ENCODE data around the gene ZNF723. TPM values are rescaled to one million over a fixed set of nuclear protein-coding genes. Genes with fewer than 3 reads are reported as not detected.

The ZNF723 gene
- total and polyA plus RNA-seq, 12 donors, result not detected

DNA sequence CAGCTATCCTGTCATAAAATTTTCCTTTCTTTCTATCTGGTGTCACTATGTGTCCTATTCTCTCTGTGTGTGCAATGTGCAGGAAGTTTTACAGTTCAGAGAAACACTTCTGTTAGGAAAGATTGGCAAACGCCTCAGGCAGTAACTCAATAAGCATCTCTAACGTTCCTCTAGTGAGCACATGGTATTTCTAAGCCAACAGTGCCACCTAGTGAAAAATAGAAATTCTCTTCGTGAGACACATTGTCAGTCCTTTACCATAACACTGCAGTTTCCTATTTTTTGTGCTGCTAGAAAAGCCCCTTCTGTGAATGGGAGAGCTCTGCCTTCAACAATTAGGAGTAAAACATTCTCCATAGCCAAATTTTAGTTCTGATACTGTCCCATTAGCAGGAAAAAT, 50.7 kb downstream of the ZNF723 start:
- no peak for DNase-seq
- Histone ChIP-seq H3K36me3 (replicated peaks in 1 of 2) (no peaks in the 10 kb centered on the region), H3K4me1 (replicated peaks in 1 of 2) (no peaks in the 10 kb centered on the region), H3K4me3 (no peak overlapping the region), H3K9me3 (replicated peaks in 1 of 3) (no peaks in the 10 kb centered on the region), H3K27ac (no peak overlapping the region), H3K27me3 (no peaks in the 10 kb centered on the region)
- TF ChIP-seq POLR2A (IDR thresholded peaks at IDR 0.05), result no peak
- TF ChIP-seq, protein P1, sequence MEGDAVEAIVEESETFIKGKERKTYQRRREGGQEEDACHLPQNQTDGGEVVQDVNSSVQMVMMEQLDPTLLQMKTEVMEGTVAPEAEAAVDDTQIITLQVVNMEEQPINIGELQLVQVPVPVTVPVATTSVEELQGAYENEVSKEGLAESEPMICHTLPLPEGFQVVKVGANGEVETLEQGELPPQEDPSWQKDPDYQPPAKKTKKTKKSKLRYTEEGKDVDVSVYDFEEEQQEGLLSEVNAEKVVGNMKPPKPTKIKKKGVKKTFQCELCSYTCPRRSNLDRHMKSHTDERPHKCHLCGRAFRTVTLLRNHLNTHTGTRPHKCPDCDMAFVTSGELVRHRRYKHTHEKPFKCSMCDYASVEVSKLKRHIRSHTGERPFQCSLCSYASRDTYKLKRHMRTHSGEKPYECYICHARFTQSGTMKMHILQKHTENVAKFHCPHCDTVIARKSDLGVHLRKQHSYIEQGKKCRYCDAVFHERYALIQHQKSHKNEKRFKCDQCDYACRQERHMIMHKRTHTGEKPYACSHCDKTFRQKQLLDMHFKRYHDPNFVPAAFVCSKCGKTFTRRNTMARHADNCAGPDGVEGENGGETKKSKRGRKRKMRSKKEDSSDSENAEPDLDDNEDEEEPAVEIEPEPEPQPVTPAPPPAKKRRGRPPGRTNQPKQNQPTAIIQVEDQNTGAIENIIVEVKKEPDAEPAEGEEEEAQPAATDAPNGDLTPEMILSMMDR (IDR thresholded peaks at IDR 0.05), result peak; percentile 8 to 38 (median 31)
- intact Hi-C loops (cut with DNase I), result no loop called here
- 3 to 7% (median 5%) methylated on average over 3 of the region's 3 CpGs for WGBS, 4 donors

DNA sequence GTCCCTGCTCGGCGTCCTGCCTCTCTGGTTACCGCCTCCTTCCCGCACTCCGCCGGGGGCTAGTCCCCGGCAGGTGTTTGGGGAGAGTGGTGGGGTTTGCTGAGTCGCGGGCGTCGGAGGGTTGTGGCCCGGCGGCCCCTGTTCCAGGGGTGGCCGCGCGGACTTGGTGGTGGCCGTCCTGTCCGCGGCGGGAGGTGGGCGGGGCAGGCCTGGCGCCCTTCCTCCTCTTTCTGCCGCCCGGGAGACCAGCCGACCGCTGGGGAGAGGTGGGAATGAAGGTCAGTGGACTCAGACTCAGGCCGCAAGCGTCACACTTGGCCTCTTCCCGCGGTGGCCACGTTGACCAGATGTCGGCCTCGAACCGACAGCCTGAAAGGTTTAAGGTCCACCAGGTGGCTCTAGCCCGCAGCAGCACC, 61.8 kb downstream of the ZNF723 start:
- intact Hi-C loops (cut with DNase I), result no loop called here
- no peak for DNase-seq
- no peak overlapping the region for H3K27ac ChIP-seq
- no peaks in the 10 kb centered on the region for H3K4me1 ChIP-seq (replicated peaks in 1 of 2)
- no peaks in the 10 kb centered on the region for H3K27me3 ChIP-seq
- 81 to 93% (median 87%) methylated on average over 18 to 35 of the region's 35 CpGs for WGBS, 4 donors
- H3K9me3 ChIP-seq (replicated peaks in 1 of 3), result no peaks in the 10 kb centered on the region
- no peak overlapping the region for H3K4me3 ChIP-seq
- no peaks in the 10 kb centered on the region for H3K36me3 ChIP-seq (replicated peaks in 1 of 2)
- TF ChIP-seq, protein P1 (IDR thresholded peaks at IDR 0.05), result no peak
- no peak for TF ChIP-seq POLR2A (IDR thresholded peaks at IDR 0.05)

DNA sequence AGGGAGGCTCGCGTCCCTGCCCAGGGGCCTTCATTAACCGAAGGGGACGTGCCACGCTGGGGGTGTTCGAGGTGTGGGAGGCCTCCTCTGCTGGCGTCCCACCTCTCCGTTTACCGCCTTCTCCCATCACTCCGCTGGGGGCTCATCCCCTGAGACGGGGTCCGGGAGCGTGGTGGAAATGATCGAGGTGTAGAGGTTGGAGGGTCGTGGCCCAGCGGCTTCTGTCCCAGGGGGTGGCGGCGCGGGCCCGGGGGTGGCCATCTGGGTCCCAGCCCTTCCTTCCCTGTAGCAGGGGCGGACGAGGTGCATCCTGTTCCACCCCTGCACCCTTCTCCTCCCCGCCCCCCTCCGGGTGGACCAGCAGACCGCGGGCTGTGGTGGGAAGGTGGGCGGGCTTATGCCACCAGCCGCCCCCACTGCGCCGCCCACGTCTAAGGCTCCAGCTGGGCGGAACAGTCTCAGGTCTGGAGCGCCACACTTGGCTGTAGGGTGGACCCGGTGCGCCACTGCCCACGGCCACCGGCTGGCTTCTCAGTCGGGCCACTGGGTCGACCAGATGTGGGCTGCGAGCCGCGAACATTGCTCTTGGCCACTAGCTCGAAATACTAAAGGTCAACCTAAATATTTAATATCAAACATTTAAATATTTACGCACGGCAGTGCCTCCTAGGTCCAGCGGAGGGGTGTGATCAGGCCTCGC, 69.5 kb downstream of the ZNF723 start:
- DNase-seq, result no peak
- Histone ChIP-seq H3K27ac (no peak overlapping the region), H3K36me3 (replicated peaks in 1 of 2) (no peaks in the 10 kb centered on the region), H3K27me3 (no peaks in the 10 kb centered on the region), H3K9me3 (replicated peaks in 1 of 3) (no peaks in the 10 kb centered on the region), H3K4me3 (no peak overlapping the region), H3K4me1 (replicated peaks in 1 of 2) (no peaks in the 10 kb centered on the region)
- TF ChIP-seq, protein P1 (IDR thresholded peaks at IDR 0.05), result no peak
- no peak for TF ChIP-seq POLR2A (IDR thresholded peaks at IDR 0.05)
- intact Hi-C loops (cut with DNase I), result no loop called here
- 90 to 97% (median 93%) methylated on average over 29 to 47 of the region's 47 CpGs for WGBS, 4 donors

Small RNA genes within 50 kb of the gene (small RNA-seq; reads per million reads assigned to genes)
- gene VN1R88P, result 0 reads per million in 2 donors

Other genes with a start within 250 kb of the ZNF723 start
- under 1 TPM in 6 of 9 donors, not detected in 3; under 0.01 to 0.94 (median 0.15) TPM for gene ZNF492, start 198.0 kb upstream of the ZNF723 start, total RNA-seq
- under 1 TPM in 2 of 3 donors, not detected in 1; 0.07 TPM for gene ZNF492, start 198.0 kb upstream of the ZNF723 start, polyA plus RNA-seq
- gene ZNF99, start 48.1 kb upstream of the ZNF723 start, total RNA-seq, result under 1 TPM in 4 of 9 donors, not detected in 5; 0.07 to 0.17 (median 0.13) TPM
- under 1 TPM; under 0.01 to 0.04 (median 0.03) TPM for gene ZNF99, start 48.1 kb upstream of the ZNF723 start, polyA plus RNA-seq
- 1 to 10 TPM in 1 of 9 donors, under 1 TPM in 7, not detected in 1; 0.11 to 2.3 (median 0.63) TPM for gene ZNF728, start 170.9 kb downstream of the ZNF723 start, total RNA-seq
- under 1 TPM in 2 of 3 donors, not detected in 1; 0.07 to 0.35 TPM for gene ZNF728, start 170.9 kb downstream of the ZNF723 start, polyA plus RNA-seq

All from adrenal gland (tissue), 12 donors.